Kidney tubule cell (primary cell): ENCODE measurements around the gene PLXDC1.

Source experiments
- DNase-seq: peaks from one replicate; pipeline ENCODE4 v3.0.0-alpha.2; 2018; ENCODE audit warnings: low spot score

PLXDC1 gene

DNA sequence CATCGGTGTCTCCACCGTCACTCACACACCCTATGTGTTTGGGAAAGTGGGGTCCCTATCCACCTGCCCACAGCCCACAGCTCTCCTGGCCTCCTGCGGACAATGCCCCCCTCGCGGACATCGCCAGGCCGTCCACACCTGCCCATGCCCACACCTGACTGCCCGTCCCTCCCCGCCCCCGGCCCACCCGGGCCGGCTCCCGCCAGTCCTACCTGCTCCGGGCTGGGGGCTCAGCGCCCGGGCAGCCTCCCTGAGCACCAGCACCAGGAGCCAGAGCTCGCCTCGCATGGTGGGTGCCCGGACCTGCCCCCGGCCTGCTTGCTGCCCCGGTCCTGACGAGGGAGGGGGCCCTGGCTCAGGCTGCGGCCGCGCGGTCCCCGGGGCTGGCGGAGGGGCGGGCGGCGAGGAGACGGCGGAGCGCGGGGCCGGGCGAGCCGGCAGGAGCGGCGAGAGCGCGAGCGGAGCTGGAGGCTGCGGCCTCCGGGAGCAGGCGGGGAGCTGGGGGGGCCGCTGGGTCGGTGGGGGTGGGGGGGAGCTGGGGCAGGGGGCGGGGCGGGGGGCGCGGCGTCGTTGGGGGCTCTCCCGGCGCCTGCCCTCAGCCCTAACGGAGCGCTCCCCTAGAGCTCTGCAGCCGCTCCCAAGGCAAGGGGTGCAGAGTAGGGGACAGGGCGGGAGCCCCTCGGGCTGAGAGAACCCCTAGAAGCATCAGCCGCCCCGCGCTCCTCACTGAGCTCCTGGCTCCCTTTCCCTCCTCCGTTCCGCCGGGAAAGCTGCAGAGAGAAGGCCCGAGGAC lies at the start of gene PLXDC1:
Gene PLXDC1 (minus strand): TSS at position 488 of the 793 bp plus-strand sequence. CDS start 200 bp downstream, at position 288.
- no peak for DNase-seq

DNA sequence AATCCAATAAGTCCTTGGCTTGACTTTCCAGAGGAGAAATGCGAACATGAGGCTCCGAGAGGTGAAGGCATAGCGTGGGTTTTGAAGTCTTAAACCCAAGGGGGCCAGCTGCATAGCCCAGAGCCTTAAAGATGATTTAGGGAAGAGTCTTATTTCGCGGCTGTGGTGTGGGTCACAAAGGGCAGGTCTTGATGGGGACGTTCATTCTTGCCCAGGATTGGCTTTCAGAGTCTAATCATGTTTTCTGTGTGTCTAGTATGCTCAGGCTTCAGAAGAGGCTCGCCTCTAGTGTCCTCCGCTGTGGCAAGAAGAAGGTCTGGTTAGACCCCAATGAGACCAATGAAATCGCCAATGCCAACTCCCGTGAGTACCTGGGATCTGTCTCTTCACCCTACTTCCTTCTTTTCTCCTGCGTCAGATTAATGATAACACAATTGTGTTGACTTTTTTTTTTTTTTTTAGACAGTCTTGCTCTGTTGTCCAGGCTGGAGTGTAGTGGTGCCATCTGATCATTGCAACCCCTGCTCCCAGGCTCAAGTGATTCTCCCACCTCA lies 49.6 kb upstream of the PLXDC1 start:
- no peak for DNase-seq

- DNase-seq: no peak
Observed at GRCh38 chr17:39200070-39200879, 48.8 kb upstream of the PLXDC1 start, which contains the start of gene RPL19. Gene RPL19, plus strand, starts transcription at chr17:39200283. Its CDS starts 62 bp downstream, at chr17:39200345.

DNA sequence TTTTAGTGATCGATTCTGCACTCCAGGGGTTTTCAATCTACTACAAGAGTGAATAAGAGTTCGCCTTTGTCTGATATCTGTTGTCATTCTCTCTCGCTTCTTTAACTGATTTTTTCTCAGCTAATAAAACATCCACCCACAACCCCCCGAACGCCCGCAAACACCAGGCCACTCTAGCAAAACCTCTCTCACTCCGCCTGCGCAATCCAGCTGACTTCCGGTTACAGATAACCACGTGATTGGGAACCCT lies 48.3 kb upstream of the PLXDC1 start:
- peak; percentile 94 for DNase-seq

DNA sequence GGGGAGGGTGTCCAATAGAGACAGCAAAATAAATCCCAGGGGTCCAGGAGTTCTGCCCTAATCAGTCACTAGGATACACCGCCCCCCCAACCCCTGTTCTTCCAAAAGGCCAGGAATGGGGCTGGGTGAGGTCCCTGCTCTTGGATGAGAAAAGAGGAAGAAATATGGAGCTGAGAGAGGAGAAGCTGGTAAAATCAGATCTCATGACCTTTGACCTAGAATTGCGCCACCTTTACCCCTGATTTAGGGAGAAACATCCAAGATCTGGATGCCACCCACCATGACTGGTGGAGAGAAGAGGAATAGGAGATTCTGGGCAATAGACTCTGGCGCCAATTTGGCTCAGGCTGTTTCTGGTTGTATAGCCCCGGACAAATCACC lies 46.7 kb upstream of the PLXDC1 start:
- no peak for DNase-seq

DNA sequence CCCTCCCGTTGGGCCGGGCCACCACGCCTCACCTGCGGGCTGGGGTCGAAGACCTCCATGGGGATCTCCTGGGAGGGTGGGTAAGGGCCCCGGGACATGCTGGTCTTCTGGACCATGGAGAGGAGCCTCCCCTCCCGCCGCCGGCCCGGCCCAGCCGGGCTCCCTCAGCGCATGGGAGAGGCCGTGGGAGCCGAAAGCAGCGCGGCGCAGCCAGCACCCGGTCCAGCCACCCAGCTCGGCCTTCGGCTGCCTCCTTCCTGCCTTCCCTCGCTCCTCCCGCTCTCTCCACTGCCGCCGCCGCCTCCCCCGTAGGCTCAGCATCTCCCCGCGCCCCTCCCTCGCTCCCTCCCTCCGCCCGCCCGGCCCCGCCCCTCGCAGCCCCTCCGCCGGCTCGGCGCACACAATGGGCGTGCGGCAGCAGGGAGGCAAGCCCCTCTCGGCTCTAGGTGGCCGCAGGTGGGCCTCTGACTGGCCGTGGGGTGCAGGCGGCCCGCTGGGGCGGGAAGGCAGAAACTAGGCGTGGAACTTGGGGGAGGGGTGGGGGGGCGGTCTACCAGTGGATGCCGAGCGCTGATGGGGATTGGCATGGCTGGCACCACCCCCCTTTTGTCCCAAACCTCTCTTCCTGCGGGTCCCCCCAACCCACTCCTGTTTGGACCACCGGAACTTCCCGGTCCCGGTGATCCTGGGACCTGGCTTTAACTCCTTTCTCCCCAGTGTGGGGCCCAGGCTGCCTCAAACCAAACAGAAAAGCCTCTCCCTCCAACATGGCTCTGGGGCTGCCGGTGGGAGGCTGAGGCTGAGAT lies 46.1 kb upstream of the PLXDC1 start, which contains the start of gene CACNB1:
Gene CACNB1 (minus strand): TSS at position 290 of the 806 bp plus-strand sequence. CDS start 174 bp downstream, at position 116.
- peak; percentile 79 for DNase-seq

DNA sequence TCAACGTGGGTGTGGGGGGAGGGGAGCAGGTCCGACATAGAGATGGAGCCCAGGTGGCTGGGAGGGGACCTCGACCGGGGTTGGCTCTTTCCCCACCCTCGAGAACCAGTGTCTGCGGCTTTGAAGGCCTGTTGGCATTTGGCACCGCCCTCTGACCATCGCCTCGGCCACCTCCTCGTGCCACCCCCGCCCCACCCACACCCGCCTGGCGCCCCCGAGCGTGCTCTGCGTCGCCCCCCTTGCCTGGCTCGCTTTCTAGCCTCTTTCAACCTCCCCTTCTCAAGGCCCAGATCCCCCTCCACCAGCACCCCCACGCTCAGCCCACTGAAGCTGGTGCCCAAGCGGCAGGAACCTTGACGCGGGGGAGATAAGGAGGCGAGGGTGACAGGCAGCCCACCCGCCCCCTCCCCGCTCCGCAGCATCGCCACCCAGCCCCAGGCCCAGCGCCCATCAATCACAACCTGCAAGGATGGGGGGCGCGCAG lies 45.4 kb upstream of the PLXDC1 start:
- DNase-seq: peak; percentile 63

- no peak for DNase-seq
Observed at GRCh38 chr17:39196241-39196807, 44.9 kb upstream of the PLXDC1 start.

DNA sequence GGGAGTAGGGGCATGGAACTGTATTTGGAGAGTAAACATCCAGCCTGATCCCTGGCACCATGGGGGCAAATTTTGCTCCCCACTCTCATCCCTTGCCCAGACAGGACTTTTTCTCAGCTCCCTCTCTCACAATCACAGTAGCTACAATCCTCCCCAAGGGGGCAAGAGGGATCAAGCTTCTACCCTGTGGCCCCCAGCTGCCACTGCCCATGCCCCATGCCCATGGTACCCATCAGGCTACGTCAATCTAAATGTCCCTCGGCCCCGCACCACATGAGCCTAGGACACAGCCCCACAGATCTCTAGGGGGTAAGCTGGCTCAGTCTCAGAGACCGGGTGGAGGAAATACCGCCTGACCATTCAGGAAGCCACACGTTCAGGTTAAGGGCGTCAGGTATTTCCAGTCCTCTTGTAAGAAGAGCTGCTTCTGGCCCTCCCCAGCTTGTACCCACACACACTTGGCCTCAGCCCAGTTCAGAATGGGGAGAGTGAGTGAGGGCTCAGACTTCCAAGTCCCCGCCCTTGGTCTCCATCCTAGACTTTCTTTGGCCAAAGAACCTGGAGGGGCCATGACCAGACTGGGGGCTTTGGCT lies 44.2 kb upstream of the PLXDC1 start:
- peak; percentile 34 for DNase-seq

- no peak for DNase-seq
Observed at GRCh38 chr17:39194985-39195524, 43.6 kb upstream of the PLXDC1 start.

DNA sequence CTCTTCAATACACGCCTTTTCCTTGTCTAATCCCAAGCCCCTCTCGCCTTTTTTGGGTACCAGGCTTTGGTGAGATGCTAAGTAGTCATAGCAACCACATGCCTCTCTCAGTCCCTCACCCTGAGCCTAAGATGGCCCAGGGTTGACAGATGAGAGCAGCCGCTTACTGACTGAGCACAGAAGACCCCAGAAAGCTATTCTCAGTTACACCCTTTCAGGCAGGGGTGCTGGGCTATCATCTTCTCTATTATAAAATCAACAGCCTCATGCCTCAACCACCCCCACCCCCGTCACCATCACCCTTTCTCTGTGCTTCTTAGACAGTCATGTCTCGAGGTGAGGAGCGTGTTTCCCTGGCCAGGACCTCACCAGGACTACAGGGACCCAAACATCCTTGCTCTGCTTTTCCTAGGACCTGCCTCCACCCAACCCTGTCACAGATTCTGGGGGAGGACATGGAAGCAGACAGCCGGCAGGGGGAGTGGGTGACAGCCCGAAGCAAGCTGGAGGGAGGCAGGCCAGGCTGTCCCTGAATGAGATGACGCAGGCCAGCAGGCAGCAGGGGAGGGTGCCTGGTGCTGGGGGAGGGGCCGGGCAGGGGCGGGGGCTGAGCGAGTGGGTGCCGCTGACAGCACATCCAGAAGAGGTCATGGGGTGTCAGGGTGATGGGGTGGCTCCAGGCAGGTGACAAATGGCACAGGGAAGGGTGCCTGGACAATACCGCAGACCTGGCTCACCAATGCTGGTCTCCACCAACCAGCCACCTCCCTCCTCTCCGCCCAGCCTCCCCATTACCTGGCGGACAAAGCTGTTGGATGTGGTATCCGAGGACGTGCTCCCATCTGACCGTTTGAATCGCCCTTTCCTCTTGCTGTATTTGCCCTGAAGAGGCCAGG lies 42.9 kb upstream of the PLXDC1 start:
- DNase-seq: no peak

- DNase-seq: no peak
Observed at GRCh38 chr17:39193346-39193745, 41.9 kb upstream of the PLXDC1 start.

DNA sequence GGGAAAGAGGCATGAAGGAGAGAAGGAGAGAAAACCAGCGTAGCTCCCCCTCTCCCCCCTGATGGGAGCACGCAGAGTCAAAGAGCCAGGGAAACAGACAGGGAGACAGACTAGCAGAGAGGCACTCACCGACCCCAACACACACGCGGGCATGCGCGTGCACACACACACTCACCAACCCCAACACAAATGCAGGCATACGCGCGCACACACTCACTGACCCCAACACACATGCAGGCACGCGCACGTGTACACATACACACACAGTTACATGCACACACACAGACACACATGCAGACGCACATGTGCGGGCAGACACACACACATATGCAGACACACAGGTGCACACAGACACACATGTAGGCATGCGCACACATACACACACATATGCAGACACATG lies 41.5 kb upstream of the PLXDC1 start:
- no peak for DNase-seq

- DNase-seq: no peak
Observed at GRCh38 chr17:39191750-39192510, 40.5 kb upstream of the PLXDC1 start.

GRCh38 chr17:39187152-39187830 lies 35.9 kb upstream of the PLXDC1 start:
- no peak for DNase-seq

- no peak for DNase-seq
Observed at GRCh38 chr17:39186481-39187002, 35.1 kb upstream of the PLXDC1 start.

- no peak for DNase-seq
Observed at GRCh38 chr17:39183720-39184119, 32.3 kb upstream of the PLXDC1 start.

DNA sequence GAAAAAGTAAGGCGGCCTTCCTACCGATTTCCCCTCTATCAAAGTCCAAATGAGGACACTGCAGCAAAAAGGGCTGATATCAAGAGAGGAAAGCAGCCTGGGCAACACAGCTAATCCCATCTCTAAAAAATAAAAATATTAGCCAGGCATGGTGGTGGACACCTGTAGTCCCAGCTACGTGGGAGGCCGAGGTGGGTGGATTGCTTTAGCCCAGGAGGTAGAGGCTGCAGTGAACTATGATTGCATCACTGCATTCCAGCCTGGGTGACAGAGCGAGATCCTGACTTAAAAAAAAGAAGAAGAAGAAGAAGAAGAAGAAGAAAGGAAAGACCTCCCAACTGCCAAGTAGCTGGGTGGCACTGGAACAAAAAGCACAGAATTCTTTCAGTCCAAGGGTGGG lies 31.6 kb upstream of the PLXDC1 start:
- no peak for DNase-seq
